Spinal cord (tissue), 10 donors: ENCODE data around the gene MED25. TPM values are rescaled to one million over a fixed set of nuclear protein-coding genes. Genes with fewer than 3 reads are reported as not detected.
A peak's percentile ranks its signal among the peaks of the same experiment; 100 is the strongest.

Experiments used
- DNase-seq, 6 donors: peaks; one replicate each; pipeline versions ENCODE4 v3.0.0 to v3.0.0-alpha.2; 2013 to 2015; ENCODE audit warnings: low spot score in 6 of 6, low read depth in 4 of 6
- H3K27ac ChIP-seq: one replicate; pipeline ENCODE4 v1.5.1; 2013; ENCODE audit warnings: low read depth, low read length, control low read depth
- H3K27me3 ChIP-seq: one replicate; pipeline ENCODE4 v1.6.1; 2013; ENCODE audit warnings: low read length; ENCODE audit not compliant: control insufficient read depth, insufficient read depth
- H3K36me3 ChIP-seq: one replicate; pipeline ENCODE4 v1.6.1; 2013; ENCODE audit warnings: low read length; ENCODE audit not compliant: control insufficient read depth, insufficient read depth
- H3K4me1 ChIP-seq: one replicate; pipeline ENCODE4 v1.6.1; 2013; ENCODE audit warnings: low read length; ENCODE audit not compliant: control insufficient read depth, insufficient read depth
- H3K4me3 ChIP-seq: one replicate; pipeline ENCODE4 v1.5.1; 2013; ENCODE audit warnings: low read depth, low read length, control low read depth
- H3K9me3 ChIP-seq: one replicate; pipeline ENCODE4 v1.6.1; 2013; ENCODE audit warnings: low read length; ENCODE audit not compliant: control insufficient read depth, insufficient read depth
- WGBS: methylation state at CpG from one replicate; pipeline ENCODE4 v1.1.5; 2013; ENCODE audit warnings: missing lambda C conversion rate; ENCODE audit not compliant: insufficient coverage; 5-methylcytosine and 5-hydroxymethylcytosine counted together
- polyA plus RNA-seq, 2 donors: library from polyadenylated mRNA; unstranded; fragments of 120-200 nt; gene quantifications; one replicate each; pipeline ENCODE4 v1.2.1, GENCODE V29; 2013; ENCODE audit not compliant: insufficient read length in 2 of 2
- total RNA-seq, 2 donors: library from RNA; depleted of rRNA in 1 of 2; stranded (reverse); fragments of 120-200 nt in 1 of 2; fragments of >200 nt in 1 of 2; gene quantifications; one replicate each; pipeline versions ENCODE4 v1.2.3 to v1.2.4, GENCODE V29; 2013 to 2014
- donor health status: healthy.

The MED25 gene
- total and polyA plus RNA-seq, 4 donors, result 16.7 to 68.2 (median 43.3) TPM

GRCh38 chr19:49823472-49823871 is 5.4 kb downstream of the MED25 start:
- Histone ChIP-seq H3K27ac (no peak overlapping the region), H3K9me3 (no peaks in the 10 kb centered on the region), H3K27me3 (no peaks in the 10 kb centered on the region), H3K36me3 (peaks cover 62% of the 10 kb centered on the region), H3K4me3 (no peak overlapping the region), H3K4me1 (peaks cover 16% of the 10 kb centered on the region)
- no peak for DNase-seq
- WGBS, result 96% methylated on average over 11 of the region's 12 CpGs

- peaks cover 73% of the 10 kb centered on the region for H3K36me3 ChIP-seq
- H3K9me3 ChIP-seq, result no peaks in the 10 kb centered on the region
- no peak overlapping the region for H3K27ac ChIP-seq
- WGBS, result 90% methylated on average over 6 of the region's 6 CpGs
- H3K27me3 ChIP-seq, result no peaks in the 10 kb centered on the region
- H3K4me3 ChIP-seq, result no peak overlapping the region
- peaks cover 5% of the 10 kb centered on the region for H3K4me1 ChIP-seq
- DNase-seq, result no peak
These were observed 6.6 kb downstream of the MED25 start for GRCh38 chr19:49824662-49825061.

GRCh38 chr19:49827034-49827433 is 8.9 kb downstream of the MED25 start:
- Histone ChIP-seq H3K27me3 (no peaks in the 10 kb centered on the region), H3K9me3 (no peaks in the 10 kb centered on the region), H3K27ac (no peak overlapping the region), H3K4me1 (no peaks in the 10 kb centered on the region), H3K4me3 (no peak overlapping the region), H3K36me3 (peaks cover 89% of the 10 kb centered on the region)
- WGBS, result 84% methylated on average over 14 of the region's 14 CpGs
- DNase-seq, result no peak

GRCh38 chr19:49829200-49829599 is 11.1 kb downstream of the MED25 start:
- H3K9me3 ChIP-seq, result no peaks in the 10 kb centered on the region
- WGBS, result 91% methylated on average over 8 of the region's 8 CpGs
- no peak overlapping the region for H3K4me3 ChIP-seq
- no peaks in the 10 kb centered on the region for H3K4me1 ChIP-seq
- peaks cover 91% of the 10 kb centered on the region for H3K36me3 ChIP-seq
- H3K27me3 ChIP-seq, result no peaks in the 10 kb centered on the region
- no peak overlapping the region for H3K27ac ChIP-seq
- DNase-seq, result no peak

GRCh38 chr19:49829721-49830120 is 11.6 kb downstream of the MED25 start:
- no peaks in the 10 kb centered on the region for H3K27me3 ChIP-seq
- no peak overlapping the region for H3K27ac ChIP-seq
- no peak for DNase-seq
- H3K4me1 ChIP-seq, result no peaks in the 10 kb centered on the region
- H3K36me3 ChIP-seq, result peaks cover 93% of the 10 kb centered on the region
- H3K4me3 ChIP-seq, result no peak overlapping the region
- no peaks in the 10 kb centered on the region for H3K9me3 ChIP-seq
- WGBS, result 95% methylated on average over 18 of the region's 18 CpGs

- no peaks in the 10 kb centered on the region for H3K4me1 ChIP-seq
- whole genome bisulfite sequencing, result 97% methylated on average over 11 of the region's 12 CpGs
- no peak overlapping the region for H3K27ac ChIP-seq
- no peak for DNase-seq
- no peak overlapping the region for H3K4me3 ChIP-seq
- H3K36me3 ChIP-seq, result peaks cover 97% of the 10 kb centered on the region
- no peaks in the 10 kb centered on the region for H3K27me3 ChIP-seq
- no peaks in the 10 kb centered on the region for H3K9me3 ChIP-seq
These were observed 12.7 kb downstream of the MED25 start for GRCh38 chr19:49830766-49831165.

GRCh38 chr19:49831592-49831991 is 13.5 kb downstream of the MED25 start:
- Histone ChIP-seq H3K36me3 (peaks cover 98% of the 10 kb centered on the region), H3K4me3 (no peak overlapping the region), H3K4me1 (no peaks in the 10 kb centered on the region), H3K9me3 (no peaks in the 10 kb centered on the region), H3K27me3 (no peaks in the 10 kb centered on the region), H3K27ac (no peak overlapping the region)
- 99% methylated on average over 7 of the region's 8 CpGs for WGBS
- no peak for DNase-seq

GRCh38 chr19:49832556-49832955 is 14.5 kb downstream of the MED25 start:
- Histone ChIP-seq H3K27ac (peak overlapping the region; percentile 25), H3K36me3 (peaks cover 98% of the 10 kb centered on the region), H3K27me3 (no peaks in the 10 kb centered on the region), H3K4me1 (no peaks in the 10 kb centered on the region), H3K4me3 (no peak overlapping the region), H3K9me3 (no peaks in the 10 kb centered on the region)
- WGBS, result 67% methylated on average over 9 of the region's 9 CpGs
- DNase-seq, result no peak

GRCh38 chr19:49833599-49833998 is 15.5 kb downstream of the MED25 start:
- Histone ChIP-seq H3K36me3 (peaks cover 99% of the 10 kb centered on the region), H3K9me3 (no peaks in the 10 kb centered on the region), H3K4me1 (no peaks in the 10 kb centered on the region), H3K27ac (no peak overlapping the region), H3K4me3 (no peak overlapping the region), H3K27me3 (no peaks in the 10 kb centered on the region)
- 88% methylated on average over 7 of the region's 7 CpGs for WGBS
- no peak for DNase-seq

GRCh38 chr19:49835562-49835961 is 17.5 kb downstream of the MED25 start:
- WGBS, result 94% methylated on average over 9 of the region's 12 CpGs
- Histone ChIP-seq H3K27ac (no peak overlapping the region), H3K36me3 (peaks cover 92% of the 10 kb centered on the region), H3K4me1 (no peaks in the 10 kb centered on the region), H3K9me3 (no peaks in the 10 kb centered on the region), H3K4me3 (no peak overlapping the region), H3K27me3 (no peaks in the 10 kb centered on the region)
- no peak for DNase-seq
